MM.1S (cell line): ENCODE results near the gene ZBTB47.

Experiments
- DNase-seq: peaks from one replicate; pipeline ENCODE4 v3.0.0-alpha.2; 2015
- H2AFZ ChIP-seq: fragments of 300-600 bp; sonication (generic); 2 replicates; pipeline ENCODE4 v1.6.0; 2016; ENCODE audit warnings: antibody characterized with exemption, low read length
- H3F3A ChIP-seq: fragments of 300-600 bp; sonication (generic); 2 replicates; pipeline ENCODE4 v1.6.1; 2016; ENCODE audit warnings: mild to moderate bottlenecking, antibody characterized with exemption, low read length, moderate library complexity, mixed read lengths; ENCODE audit not compliant: insufficient read depth
- H3K27ac ChIP-seq: fragments of 300-600 bp; sonication (generic); 2 replicates; pipeline ENCODE4 v1.5.1; 2016; ENCODE audit warnings: mild to moderate bottlenecking, low read length
- H3K27me3 ChIP-seq: fragments of 300-600 bp; sonication (generic); replicated peaks from 2 replicates; pipeline ENCODE4 v1.6.0; 2016; ENCODE audit warnings: low read length; ENCODE audit not compliant: insufficient read depth
- H3K36me3 ChIP-seq: fragments of 300-600 bp; sonication (generic); replicated peaks from 2 replicates; pipeline ENCODE4 v1.6.1; 2016; ENCODE audit warnings: mild to moderate bottlenecking, low read length, mixed read lengths; ENCODE audit not compliant: insufficient read depth
- H3K4me1 ChIP-seq: fragments of 300-600 bp; sonication (generic); 2 replicates; pipeline ENCODE4 v1.6.1; 2016; ENCODE audit warnings: low read length, mixed read lengths
- H3K4me2 ChIP-seq: fragments of 300-600 bp; sonication (generic); 2 replicates; pipeline ENCODE4 v1.6.0; 2016; ENCODE audit warnings: low read depth, low read length
- H3K4me3 ChIP-seq: fragments of 300-600 bp; sonication (generic); 2 replicates; pipeline ENCODE4 v1.5.1; 2016; ENCODE audit warnings: low read length, mixed read lengths
- H3K79me2 ChIP-seq: fragments of 300-600 bp; sonication (generic); 2 replicates; pipeline ENCODE4 v1.6.1; 2016; ENCODE audit warnings: mixed run types, low read length, mixed read lengths
- H3K9ac ChIP-seq: fragments of 300-600 bp; sonication (generic); 2 replicates; pipeline ENCODE4 v1.6.1; 2016; ENCODE audit warnings: low read length, mixed read lengths
- H3K9me2 ChIP-seq: fragments of 300-600 bp; sonication (generic); replicated peaks from 2 replicates; pipeline ENCODE4 v1.6.1; 2016; ENCODE audit warnings: mild to moderate bottlenecking, low read length, mixed read lengths; ENCODE audit not compliant: insufficient read depth
- H3K9me3 ChIP-seq: fragments of 300-600 bp; sonication (generic); replicated peaks from 2 replicates; pipeline ENCODE4 v1.6.1; 2016; ENCODE audit warnings: mild to moderate bottlenecking, low read length, mixed read lengths; ENCODE audit not compliant: insufficient read depth
- H4K20me1 ChIP-seq: fragments of 300-600 bp; sonication (generic); 2 replicates; pipeline ENCODE4 v1.6.1; 2016; ENCODE audit warnings: mild to moderate bottlenecking, low read length, moderate library complexity, mixed read lengths; ENCODE audit not compliant: insufficient read depth
- EZH2 ChIP-seq: fragments of 300-600 bp; sonication (generic); optimal IDR thresholded peaks from 2 replicates; pipeline ENCODE3; 2017; ENCODE audit warnings: low read depth, mild to moderate bottlenecking, antibody characterized with exemption, low read length, mixed read lengths
- EZH2phosphoT487 ChIP-seq: fragments of 300-600 bp; sonication (generic); IDR thresholded peaks from 2 replicates; pipeline ENCODE4 v1.6.1; 2018; ENCODE audit warnings: antibody characterized with exemption, low read length
- TF ChIP-seq, protein P1 (sequence below): fragments of 300-600 bp; sonication (generic); IDR thresholded peaks from 2 replicates; pipeline ENCODE4 v1.5.1; 2016; ENCODE audit warnings: antibody characterized with exemption, low read length, mixed read lengths

Gene ZBTB47

DNA sequence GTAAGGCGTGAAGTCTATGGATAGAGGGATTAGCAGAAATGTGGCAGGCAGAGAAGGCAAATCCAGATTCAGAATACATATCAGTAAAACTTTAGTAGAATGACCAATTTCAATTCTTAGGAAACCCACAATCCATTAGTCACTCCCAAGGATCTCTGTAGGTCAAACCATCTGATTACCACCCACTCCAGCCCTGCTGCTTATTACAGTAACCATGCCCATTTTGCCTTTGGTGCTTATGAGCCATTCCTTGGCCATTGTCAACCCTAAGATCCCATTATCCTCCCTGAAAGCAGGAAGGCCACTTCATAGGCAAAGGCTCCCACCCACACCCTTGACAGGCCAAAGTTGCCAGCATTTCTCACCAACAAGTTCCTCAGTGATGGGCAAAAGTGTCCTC is 26.8 kb downstream of the ZBTB47 start:
- no peaks in the 10 kb centered on the region for H3K79me2 ChIP-seq
- TF ChIP-seq, protein P1, sequence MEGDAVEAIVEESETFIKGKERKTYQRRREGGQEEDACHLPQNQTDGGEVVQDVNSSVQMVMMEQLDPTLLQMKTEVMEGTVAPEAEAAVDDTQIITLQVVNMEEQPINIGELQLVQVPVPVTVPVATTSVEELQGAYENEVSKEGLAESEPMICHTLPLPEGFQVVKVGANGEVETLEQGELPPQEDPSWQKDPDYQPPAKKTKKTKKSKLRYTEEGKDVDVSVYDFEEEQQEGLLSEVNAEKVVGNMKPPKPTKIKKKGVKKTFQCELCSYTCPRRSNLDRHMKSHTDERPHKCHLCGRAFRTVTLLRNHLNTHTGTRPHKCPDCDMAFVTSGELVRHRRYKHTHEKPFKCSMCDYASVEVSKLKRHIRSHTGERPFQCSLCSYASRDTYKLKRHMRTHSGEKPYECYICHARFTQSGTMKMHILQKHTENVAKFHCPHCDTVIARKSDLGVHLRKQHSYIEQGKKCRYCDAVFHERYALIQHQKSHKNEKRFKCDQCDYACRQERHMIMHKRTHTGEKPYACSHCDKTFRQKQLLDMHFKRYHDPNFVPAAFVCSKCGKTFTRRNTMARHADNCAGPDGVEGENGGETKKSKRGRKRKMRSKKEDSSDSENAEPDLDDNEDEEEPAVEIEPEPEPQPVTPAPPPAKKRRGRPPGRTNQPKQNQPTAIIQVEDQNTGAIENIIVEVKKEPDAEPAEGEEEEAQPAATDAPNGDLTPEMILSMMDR = no peak
- no peak for TF ChIP-seq EZH2phosphoT487
- no peak for TF ChIP-seq EZH2
- H3K4me2 ChIP-seq = no peak overlapping the region
- H3K9me2 ChIP-seq = no peaks in the 10 kb centered on the region
- H3K27ac ChIP-seq = no peak overlapping the region
- no peak overlapping the region for H3K9ac ChIP-seq
- no peak for DNase-seq
- no peak overlapping the region for H2AFZ ChIP-seq
- no peaks in the 10 kb centered on the region for H3K27me3 ChIP-seq
- no peaks in the 10 kb centered on the region for H3K36me3 ChIP-seq
- no peak overlapping the region for H3K4me3 ChIP-seq
- H4K20me1 ChIP-seq = no peaks in the 10 kb centered on the region
- no peaks in the 10 kb centered on the region for H3F3A ChIP-seq
- no peaks in the 10 kb centered on the region for H3K4me1 ChIP-seq
- H3K9me3 ChIP-seq = no peaks in the 10 kb centered on the region

DNA sequence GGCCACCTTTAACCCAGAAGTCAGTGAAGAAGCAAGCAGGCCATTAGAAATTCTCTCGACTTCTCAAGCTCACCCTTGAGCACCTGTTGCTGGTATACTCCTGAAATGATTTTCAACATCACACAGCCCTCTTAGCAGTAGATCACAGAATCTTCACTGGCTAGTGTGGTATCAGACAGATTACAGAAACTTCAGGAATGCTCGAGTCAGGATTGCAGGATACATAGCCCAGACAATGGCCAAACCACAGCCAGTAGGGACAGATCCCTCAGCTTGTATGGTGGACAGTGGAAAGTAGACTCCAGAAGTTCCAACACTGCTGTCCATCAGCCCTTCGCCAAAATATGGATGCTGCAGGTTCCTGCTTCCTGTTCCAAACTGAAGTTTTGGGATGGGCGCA is 27.3 kb downstream of the ZBTB47 start:
- no peaks in the 10 kb centered on the region for H3K9me3 ChIP-seq
- no peak overlapping the region for H3K9ac ChIP-seq

DNA sequence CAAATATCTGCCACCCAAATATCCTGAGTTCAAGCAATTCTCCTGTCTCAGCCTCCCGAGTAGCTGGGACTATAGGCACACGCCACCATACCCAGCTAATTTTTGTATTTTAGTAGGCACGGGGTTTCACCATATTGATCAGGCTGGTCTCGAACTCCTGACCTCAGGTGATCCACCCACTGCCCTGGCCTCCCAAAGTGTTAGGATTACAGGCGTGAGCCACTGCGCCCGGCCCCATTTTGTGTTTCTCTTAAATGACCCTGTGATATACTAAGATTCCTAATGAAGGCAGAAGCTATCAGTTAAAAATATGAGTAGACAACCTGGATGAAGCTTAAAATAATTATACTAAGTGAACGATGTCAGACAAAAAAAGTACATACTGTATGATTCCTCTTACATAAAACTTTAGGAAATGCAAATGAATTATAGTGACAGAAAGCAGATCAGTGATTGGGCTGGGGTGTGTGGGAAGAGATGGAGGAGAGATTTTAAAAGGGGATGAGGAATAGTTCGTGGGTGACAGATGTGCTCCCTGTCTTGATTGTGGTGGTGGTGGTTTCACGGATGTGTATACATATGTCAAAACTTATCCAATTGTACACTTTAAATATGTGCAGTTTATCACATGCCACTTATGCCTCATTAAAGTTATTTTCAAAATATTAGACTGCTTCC is 28.0 kb downstream of the ZBTB47 start:
- TF ChIP-seq EZH2 (no peak), EZH2phosphoT487 (no peak)
- TF ChIP-seq, protein P1 = no peak
- H3K27ac ChIP-seq = no peak overlapping the region
- H3K4me1 ChIP-seq = no peaks in the 10 kb centered on the region
- no peak overlapping the region for H3K4me3 ChIP-seq
- H3F3A ChIP-seq = no peaks in the 10 kb centered on the region
- no peaks in the 10 kb centered on the region for H3K27me3 ChIP-seq
- no peak overlapping the region for H3K4me2 ChIP-seq
- no peaks in the 10 kb centered on the region for H3K9me2 ChIP-seq
- no peak overlapping the region for H2AFZ ChIP-seq
- no peaks in the 10 kb centered on the region for H3K36me3 ChIP-seq
- no peak for DNase-seq
- no peaks in the 10 kb centered on the region for H3K79me2 ChIP-seq
- H3K9me3 ChIP-seq = no peaks in the 10 kb centered on the region
- H4K20me1 ChIP-seq = no peaks in the 10 kb centered on the region
- no peak overlapping the region for H3K9ac ChIP-seq

More for the DNA sequence above, 27.3 kb downstream of the ZBTB47 start:
- no peaks in the 10 kb centered on the region for H3K36me3 ChIP-seq
- DNase-seq = no peak
- H3F3A ChIP-seq = no peaks in the 10 kb centered on the region
- H3K27ac ChIP-seq = no peak overlapping the region
- no peak overlapping the region for H3K4me2 ChIP-seq
- no peaks in the 10 kb centered on the region for H3K79me2 ChIP-seq
- no peaks in the 10 kb centered on the region for H4K20me1 ChIP-seq
- H3K9me2 ChIP-seq = no peaks in the 10 kb centered on the region
- H2AFZ ChIP-seq = no peak overlapping the region
- TF ChIP-seq EZH2 (no peak), EZH2phosphoT487 (no peak)
- TF ChIP-seq, protein P1 = no peak
- no peak overlapping the region for H3K4me3 ChIP-seq
- H3K27me3 ChIP-seq = no peaks in the 10 kb centered on the region
- no peaks in the 10 kb centered on the region for H3K4me1 ChIP-seq
